ENCODE results near the gene CCDC157.

- TF ChIP-seq TAF1 (IDR thresholded peaks at IDR 0.05; ENCODE audit: low read depth) (no peak), CEBPB (IDR thresholded peaks at IDR 0.05) (no peak), EP300 (IDR thresholded peaks at IDR 0.05; ENCODE audit: borderline replicate concordance) (no peak), YY1 (IDR thresholded peaks at IDR 0.05; ENCODE audit: low read depth) (peak; percentile 18; the same call in 1 of the 2 replicates), MAX (IDR thresholded peaks at IDR 0.05) (peak; percentile 30; the same call in 1 of the 2 replicates), TCF12 (IDR thresholded peaks at IDR 0.05; ENCODE audit: low read depth) (no peak)
These were observed 40.3 kb downstream of the CCDC157 start, which contains the start of gene SEC14L2 for GRCh38 chr22:30396871-30397655.
